Peyer's patch (tissue), 4 donors: ENCODE results near the gene C20orf144. TPM values are rescaled to one million over a fixed set of nuclear protein-coding genes. Genes with fewer than 3 reads are reported as not detected.

ENCODE experiments used
- DNase-seq, 3 donors: peaks; one replicate each; pipeline ENCODE4 v3.0.0-alpha.2; 2017 to 2019
- H3K27ac ChIP-seq, 4 donors: fragments of 200-600 bp; sonication (generic); one replicate each; pipeline ENCODE4 v1.5.1; 2016 to 2019
- H3K27me3 ChIP-seq, 2 donors: fragments of 200-600 bp; sonication (generic); one replicate each; pipeline ENCODE4 v1.5.1; 2019
- H3K36me3 ChIP-seq, 3 donors: fragments of 200-600 bp; sonication (generic); one replicate each; pipeline ENCODE4 v1.5.1; 2016 to 2019
- H3K4me1 ChIP-seq, 4 donors: fragments of 200-600 bp; sonication (generic); one replicate each; pipeline ENCODE4 v1.5.1; 2016 to 2019
- H3K4me3 ChIP-seq, 4 donors: fragments of 200-600 bp; sonication (generic); 1 replicate in 3 of 4; 2 replicates in 1 of 4; pipeline ENCODE4 v1.5.1; 2016 to 2019; ENCODE audit warnings: mild to moderate bottlenecking in 1 of 4
- H3K9me3 ChIP-seq, 4 donors: fragments of 200-600 bp; sonication (generic); one replicate each; pipeline ENCODE4 v1.5.1; 2016 to 2019; ENCODE audit warnings: mild to moderate bottlenecking in 1 of 4
- CTCF ChIP-seq, 6 experiments: fragments of 450-650 bp in 4 of 6; fragments of 200-600 bp in 2 of 6; sonication (generic) in 1 of 6; IDR thresholded peaks; one replicate each; pipeline ENCODE4 v1.5.1; 2017 to 2019; ENCODE audit warnings: antibody characterized with exemption in 6 of 6, mild to moderate bottlenecking in 3 of 6, moderate library complexity in 1 of 6
- POLR2A ChIP-seq, 2 donors: fragments of 450-650 bp; IDR thresholded peaks; one replicate each; pipeline ENCODE4 v1.5.1; 2017; ENCODE audit warnings: antibody characterized with exemption in 2 of 2, mild to moderate bottlenecking in 2 of 2, moderate library complexity in 2 of 2
- total RNA-seq, 4 donors: library from RNA; depleted of rRNA; stranded (reverse); fragments of >200 nt; gene quantifications; one replicate each; pipeline ENCODE4 v1.1.0, GENCODE V29; 2016

Gene C20orf144
- total RNA-seq, 4 donors from 2014 or later, result not detected

DNA sequence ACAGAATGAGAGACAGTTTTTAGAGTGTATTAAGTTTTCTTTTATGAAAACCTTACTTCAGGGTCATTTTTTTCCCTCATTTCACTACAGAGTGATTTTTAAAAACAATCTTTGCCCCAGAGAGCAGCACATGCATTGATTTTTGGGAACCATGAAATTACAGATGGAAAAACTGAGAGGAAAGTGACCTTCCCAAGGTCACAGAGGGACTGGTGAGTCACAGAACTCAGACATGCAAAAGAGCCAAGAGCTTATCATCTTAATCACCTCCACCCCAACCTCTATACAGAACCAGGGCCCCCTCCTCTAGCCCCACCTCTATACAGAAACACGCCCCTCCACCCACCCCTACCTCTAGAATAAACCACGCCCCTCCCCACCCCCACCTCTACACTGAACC, 47.3 kb downstream of the C20orf144 start:
- Histone ChIP-seq H3K9me3 (no peaks in the 10 kb centered on the region), H3K27ac (no peak overlapping the region), H3K27me3 (no peaks in the 10 kb centered on the region), H3K36me3 (peaks cover 0 to 56% (median 0%) of the 10 kb centered on the region in 3 donors), H3K4me1 (peaks cover 0 to 4% (median 0%) of the 10 kb centered on the region in 4 donors), H3K4me3 (no peak overlapping the region)
- no peak for DNase-seq
- TF ChIP-seq POLR2A (IDR thresholded peaks at IDR 0.05) (no peak), CTCF (IDR thresholded peaks at IDR 0.05) (no peak)

DNA sequence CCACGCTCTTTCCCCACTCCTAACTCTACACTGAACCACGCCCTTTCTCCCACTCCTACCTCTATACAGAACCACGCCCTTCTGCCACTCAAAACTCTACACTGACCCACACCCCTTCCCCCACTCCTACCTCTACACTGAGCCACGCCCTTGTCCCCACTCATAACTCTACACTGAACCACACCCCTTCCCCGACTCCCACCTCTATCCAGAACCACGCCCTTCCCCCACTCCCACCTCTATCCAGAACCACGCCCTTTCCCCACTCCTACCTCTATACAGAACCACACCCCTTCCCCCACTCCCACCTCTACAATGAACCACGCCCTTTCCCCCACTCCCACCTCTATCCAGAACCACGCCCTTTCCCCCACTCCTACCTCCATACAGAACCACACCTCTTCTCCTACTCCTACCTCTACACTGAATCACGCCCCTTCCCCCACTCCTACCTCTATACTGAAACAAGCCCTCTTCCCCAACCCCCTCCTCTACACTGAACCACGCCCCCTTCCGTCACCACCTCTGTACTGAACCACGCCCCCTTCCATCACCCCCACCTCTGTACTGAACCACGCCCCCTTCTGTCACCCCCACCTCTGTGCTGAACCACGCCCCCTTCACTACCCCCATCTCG, 47.9 kb downstream of the C20orf144 start:
- no peaks in the 10 kb centered on the region for H3K27me3 ChIP-seq
- no peak overlapping the region for H3K4me3 ChIP-seq
- peaks cover 0 to 4% (median 0%) of the 10 kb centered on the region in 4 donors for H3K4me1 ChIP-seq
- no peak for TF ChIP-seq CTCF (IDR thresholded peaks at IDR 0.05)
- TF ChIP-seq POLR2A (IDR thresholded peaks at IDR 0.05), result no peak
- H3K36me3 ChIP-seq, result peaks cover 0 to 62% (median 0%) of the 10 kb centered on the region in 3 donors
- no peak overlapping the region for H3K27ac ChIP-seq
- DNase-seq, result no peak
- H3K9me3 ChIP-seq, result no peaks in the 10 kb centered on the region

GRCh38 chr20:33710681-33711445, 48.7 kb downstream of the C20orf144 start:
- Histone ChIP-seq H3K4me1 (peaks cover 0 to 4% (median 0%) of the 10 kb centered on the region in 4 donors), H3K9me3 (no peaks in the 10 kb centered on the region), H3K27ac (no peak overlapping the region), H3K36me3 (peaks cover 0 to 65% (median 0%) of the 10 kb centered on the region in 3 donors), H3K27me3 (no peaks in the 10 kb centered on the region), H3K4me3 (no peak overlapping the region)
- no peak for TF ChIP-seq POLR2A (IDR thresholded peaks at IDR 0.05)
- no peak for TF ChIP-seq CTCF (IDR thresholded peaks at IDR 0.05)
- DNase-seq, result no peak

- Histone ChIP-seq H3K27me3 (no peaks in the 10 kb centered on the region), H3K27ac (no peak overlapping the region), H3K4me1 (peaks cover 0 to 4% (median 0%) of the 10 kb centered on the region in 4 donors), H3K4me3 (no peak overlapping the region), H3K9me3 (no peaks in the 10 kb centered on the region), H3K36me3 (peaks cover 0 to 62% (median 0%) of the 10 kb centered on the region in 3 donors)
- TF ChIP-seq POLR2A (IDR thresholded peaks at IDR 0.05), result no peak
- no peak for TF ChIP-seq CTCF (IDR thresholded peaks at IDR 0.05)
- no peak for DNase-seq
Observed at GRCh38 chr20:33711446-33711738, 49.3 kb downstream of the C20orf144 start.

Other genes with a start within 250 kb of the C20orf144 start
- gene SNTA1, start 218.6 kb upstream of the C20orf144 start, total RNA-seq, result 10 to 100 TPM; 12.1 to 15.0 (median 14.4) TPM
- 10 to 100 TPM; 31.2 to 51.3 (median 37.8) TPM for gene CBFA2T2, start 172.2 kb upstream of the C20orf144 start, total RNA-seq
- 1 to 10 TPM in 3 of 4 donors, not detected in 1; 1.2 to 3.1 (median 2.5) TPM for gene ACTL10, start 4.6 kb downstream of the C20orf144 start, total RNA-seq
- 100 to 1,000 TPM in 3 of 4 donors, 10 to 100 TPM in 1; 77.1 to 146 (median 110) TPM for gene NECAB3, start 12.1 kb downstream of the C20orf144 start, total RNA-seq
- gene E2F1, start 24.1 kb downstream of the C20orf144 start, total RNA-seq, result 10 to 100 TPM in 1 of 4 donors, 1 to 10 TPM in 3; 2.1 to 32.2 (median 4.9) TPM
- 10 to 100 TPM in 2 of 4 donors, 1 to 10 TPM in 1, under 1 TPM in 1; 0.83 to 15.3 (median 8.1) TPM for gene PXMP4, start 58.0 kb downstream of the C20orf144 start, total RNA-seq
- gene ZNF341, start 69.7 kb downstream of the C20orf144 start, total RNA-seq, result 10 to 100 TPM in 1 of 4 donors, 1 to 10 TPM in 3; 2.5 to 13.5 (median 3.6) TPM
- gene CHMP4B, start 149.0 kb downstream of the C20orf144 start, total RNA-seq, result 100 to 1,000 TPM in 3 of 4 donors, 10 to 100 TPM in 1; 80.0 to 137 (median 111) TPM